Karpas-422 (cell line): ENCODE measurements around the gene PLEKHG4B. TPM values are rescaled to one million over a fixed set of nuclear protein-coding genes. Genes with fewer than 3 reads are reported as not detected.

Experiments used
- DNase-seq: peaks from one replicate; pipeline ENCODE4 v3.0.0-alpha.2; 2015
- H2AFZ ChIP-seq: fragments of 200-600 bp; sonication (generic); 2 replicates; pipeline ENCODE4 v1.6.1; 2014; ENCODE audit warnings: antibody characterized with exemption, low read length, mixed read lengths
- H3K27ac ChIP-seq: fragments of 200-600 bp; sonication (generic); 2 replicates; pipeline ENCODE4 v1.5.1; 2014; ENCODE audit warnings: mild to moderate bottlenecking, low read length, moderate library complexity
- H3K27me3 ChIP-seq: fragments of 200-600 bp; sonication (generic); 2 replicates; pipeline ENCODE4 v1.6.1; 2014; ENCODE audit warnings: low read length, mixed read lengths
- H3K36me3 ChIP-seq: fragments of 200-600 bp; sonication (generic); 2 replicates; pipeline ENCODE4 v1.6.1; 2014; ENCODE audit warnings: low read length, mixed read lengths; ENCODE audit not compliant: insufficient read depth
- H3K4me1 ChIP-seq: fragments of 200-600 bp; sonication (generic); 2 replicates; pipeline ENCODE4 v1.6.1; 2014; ENCODE audit warnings: mild to moderate bottlenecking, low read length, mixed read lengths
- H3K4me2 ChIP-seq: fragments of 200-600 bp; sonication (generic); 2 replicates; pipeline ENCODE4 v1.6.1; 2014; ENCODE audit warnings: low read length, low read depth, mild to moderate bottlenecking; ENCODE audit not compliant: poor library complexity, severe bottlenecking
- H3K4me3 ChIP-seq: fragments of 200-600 bp; sonication (generic); 2 replicates; pipeline ENCODE4 v1.5.1; 2014; ENCODE audit warnings: mild to moderate bottlenecking, antibody characterized with exemption, low read length, mixed read lengths
- H3K79me2 ChIP-seq: fragments of 200-600 bp; sonication (generic); 2 replicates; pipeline ENCODE4 v1.6.1; 2014; ENCODE audit warnings: mild to moderate bottlenecking, low read length, mixed read lengths
- H3K9ac ChIP-seq: fragments of 200-600 bp; sonication (generic); 2 replicates; pipeline ENCODE4 v1.6.0; 2014; ENCODE audit warnings: low read length
- H3K9me2 ChIP-seq: fragments of 200-600 bp; sonication (generic), shearing (Covaris generic); replicated peaks from 2 replicates; pipeline ENCODE4 v1.6.0; 2014; ENCODE audit warnings: mild to moderate bottlenecking, low read length, moderate library complexity; ENCODE audit not compliant: insufficient read depth
- H3K9me3 ChIP-seq: fragments of 300-700, 200-600 bp; sonication (generic); 2 replicates; pipeline ENCODE4 v1.6.1; 2014; ENCODE audit warnings: low read length, mixed read lengths
- H4K20me1 ChIP-seq: fragments of 200-600 bp; sonication (generic); 2 replicates; pipeline ENCODE4 v1.6.1; 2014; ENCODE audit warnings: mild to moderate bottlenecking, antibody characterized with exemption, low read length, low read depth; ENCODE audit not compliant: insufficient read depth
- total RNA-seq: library from RNA; depleted of rRNA; stranded (reverse); fragments of >200 nt; shearing (Covaris generic); gene quantifications from 2 replicates; pipeline ENCODE4 v1.2.3, GENCODE V29; 2014; ENCODE audit warnings: low replicate concordance

PLEKHG4B gene
- total RNA-seq, 1 experiment from 2014 or later: not detected

- Histone ChIP-seq H3K9ac (no peak overlapping the region), H4K20me1 (peaks cover 8% of the 10 kb centered on the region; the same call in 1 of the 2 replicates), H3K9me3 (no peaks in the 10 kb centered on the region), H3K27ac (no peak overlapping the region), H3K9me2 (no peaks in the 10 kb centered on the region), H3K4me1 (peaks cover 23% of the 10 kb centered on the region), H3K4me3 (no peak overlapping the region), H2AFZ (no peak overlapping the region), H3K27me3 (no peaks in the 10 kb centered on the region), H3K79me2 (peaks cover 34% of the 10 kb centered on the region), H3K36me3 (peaks cover 12% of the 10 kb centered on the region; the same call in 1 of the 2 replicates), H3K4me2 (no peak overlapping the region)
- DNase-seq: no peak
Observed at GRCh38 chr5:204462-204861, 112.5 kb downstream of the PLEKHG4B start.

- Histone ChIP-seq H3K9ac (no peak overlapping the region), H3K27ac (no peak overlapping the region)
Observed at GRCh38 chr5:204966-205670, 113.2 kb downstream of the PLEKHG4B start.

GRCh38 chr5:206406-206805 lies 114.4 kb downstream of the PLEKHG4B start:
- Histone ChIP-seq H3K79me2 (peaks cover 44% of the 10 kb centered on the region), H3K27ac (no peak overlapping the region), H3K9me2 (no peaks in the 10 kb centered on the region), H3K27me3 (no peaks in the 10 kb centered on the region), H2AFZ (no peak overlapping the region), H3K4me1 (peaks cover 14% of the 10 kb centered on the region), H3K9ac (no peak overlapping the region), H3K4me2 (no peak overlapping the region), H3K4me3 (no peak overlapping the region), H3K9me3 (no peaks in the 10 kb centered on the region), H4K20me1 (peaks cover 11% of the 10 kb centered on the region; the same call in 1 of the 2 replicates), H3K36me3 (peaks cover 12% of the 10 kb centered on the region; the same call in 1 of the 2 replicates)
- DNase-seq: no peak

More at GRCh38 chr5:204966-205670, 113.2 kb downstream of the PLEKHG4B start:
- H3K36me3 ChIP-seq: peaks cover 12% of the 10 kb centered on the region; the same call in 1 of the 2 replicates
- H2AFZ ChIP-seq: no peak overlapping the region
- H4K20me1 ChIP-seq: peaks cover 13% of the 10 kb centered on the region; the same call in 1 of the 2 replicates
- peaks cover 23% of the 10 kb centered on the region for H3K4me1 ChIP-seq
- no peak for DNase-seq
- no peak overlapping the region for H3K4me2 ChIP-seq
- H3K9me2 ChIP-seq: no peaks in the 10 kb centered on the region
- H3K4me3 ChIP-seq: no peak overlapping the region
- H3K9me3 ChIP-seq: no peaks in the 10 kb centered on the region
- H3K79me2 ChIP-seq: peaks cover 40% of the 10 kb centered on the region
- no peaks in the 10 kb centered on the region for H3K27me3 ChIP-seq

GRCh38 chr5:206927-207536 lies 115.1 kb downstream of the PLEKHG4B start:
- no peak for DNase-seq
- H3K4me1 ChIP-seq: peaks cover 8% of the 10 kb centered on the region
- no peak overlapping the region for H3K4me3 ChIP-seq
- H3K27ac ChIP-seq: no peak overlapping the region
- H3K9me2 ChIP-seq: no peaks in the 10 kb centered on the region
- H2AFZ ChIP-seq: no peak overlapping the region
- no peaks in the 10 kb centered on the region for H3K9me3 ChIP-seq
- H3K36me3 ChIP-seq: peaks cover 12% of the 10 kb centered on the region; the same call in 1 of the 2 replicates
- H3K79me2 ChIP-seq: peaks cover 44% of the 10 kb centered on the region
- no peak overlapping the region for H3K9ac ChIP-seq
- no peaks in the 10 kb centered on the region for H3K27me3 ChIP-seq
- H4K20me1 ChIP-seq: peaks cover 11% of the 10 kb centered on the region; the same call in 1 of the 2 replicates
- no peak overlapping the region for H3K4me2 ChIP-seq

GRCh38 chr5:207599-207998 lies 115.6 kb downstream of the PLEKHG4B start:
- Histone ChIP-seq H3K9me2 (no peaks in the 10 kb centered on the region), H3K9me3 (no peaks in the 10 kb centered on the region), H3K4me2 (no peak overlapping the region), H3K4me1 (peaks cover 2% of the 10 kb centered on the region), H3K36me3 (peaks cover 12% of the 10 kb centered on the region; the same call in 1 of the 2 replicates), H3K9ac (no peak overlapping the region), H3K4me3 (no peak overlapping the region), H3K27me3 (no peaks in the 10 kb centered on the region), H3K79me2 (peaks cover 44% of the 10 kb centered on the region), H4K20me1 (peaks cover 8% of the 10 kb centered on the region; the same call in 1 of the 2 replicates), H3K27ac (no peak overlapping the region), H2AFZ (no peak overlapping the region)
- DNase-seq: no peak

- Histone ChIP-seq H3K9me2 (no peaks in the 10 kb centered on the region), H3K4me3 (no peak overlapping the region), H3K9me3 (no peaks in the 10 kb centered on the region), H3K36me3 (peaks cover 12% of the 10 kb centered on the region; the same call in 1 of the 2 replicates), H2AFZ (no peak overlapping the region), H3K27me3 (no peaks in the 10 kb centered on the region), H3K4me1 (no peaks in the 10 kb centered on the region), H3K79me2 (peaks cover 46% of the 10 kb centered on the region), H3K4me2 (no peak overlapping the region), H3K27ac (no peak overlapping the region), H3K9ac (no peak overlapping the region), H4K20me1 (peaks cover 8% of the 10 kb centered on the region; the same call in 1 of the 2 replicates)
- DNase-seq: no peak
Observed at GRCh38 chr5:208449-209114, 116.6 kb downstream of the PLEKHG4B start.

- Histone ChIP-seq H3K9me2 (no peaks in the 10 kb centered on the region), H3K27me3 (no peaks in the 10 kb centered on the region), H3K4me1 (peaks cover 6% of the 10 kb centered on the region), H3K36me3 (no peaks in the 10 kb centered on the region), H4K20me1 (peaks cover 11% of the 10 kb centered on the region; the same call in 1 of the 2 replicates), H3K27ac (no peak overlapping the region), H2AFZ (no peak overlapping the region), H3K4me3 (no peak overlapping the region), H3K9ac (no peak overlapping the region), H3K79me2 (peaks cover 53% of the 10 kb centered on the region), H3K4me2 (no peak overlapping the region), H3K9me3 (no peaks in the 10 kb centered on the region)
- no peak for DNase-seq
Observed at GRCh38 chr5:213803-214395, 121.9 kb downstream of the PLEKHG4B start.
